Rectal smooth muscle tissue (tissue), 1 donor: ENCODE results near the gene C16orf74.

Experiments
- H3K27ac ChIP-seq: one replicate; pipeline ENCODE4 v1.7.0; 2013; ENCODE audit warnings: low read depth, low read length, inconsistent platforms
- H3K27me3 ChIP-seq: one replicate; pipeline ENCODE4 v1.7.0; 2013; ENCODE audit warnings: low read length; ENCODE audit not compliant: control insufficient read depth, insufficient read depth
- H3K36me3 ChIP-seq: one replicate; pipeline ENCODE4 v1.7.0; 2013; ENCODE audit warnings: low read length; ENCODE audit not compliant: control insufficient read depth, insufficient read depth
- H3K4me1 ChIP-seq: one replicate; pipeline ENCODE4 v1.7.0; 2013; ENCODE audit warnings: low read length; ENCODE audit not compliant: control insufficient read depth, insufficient read depth
- H3K4me3 ChIP-seq: one replicate; pipeline ENCODE4 v1.7.0; 2013; ENCODE audit warnings: low read length
- H3K9ac ChIP-seq: one replicate; pipeline ENCODE4 v1.7.0; 2013; ENCODE audit warnings: low read length

Gene C16orf74

DNA sequence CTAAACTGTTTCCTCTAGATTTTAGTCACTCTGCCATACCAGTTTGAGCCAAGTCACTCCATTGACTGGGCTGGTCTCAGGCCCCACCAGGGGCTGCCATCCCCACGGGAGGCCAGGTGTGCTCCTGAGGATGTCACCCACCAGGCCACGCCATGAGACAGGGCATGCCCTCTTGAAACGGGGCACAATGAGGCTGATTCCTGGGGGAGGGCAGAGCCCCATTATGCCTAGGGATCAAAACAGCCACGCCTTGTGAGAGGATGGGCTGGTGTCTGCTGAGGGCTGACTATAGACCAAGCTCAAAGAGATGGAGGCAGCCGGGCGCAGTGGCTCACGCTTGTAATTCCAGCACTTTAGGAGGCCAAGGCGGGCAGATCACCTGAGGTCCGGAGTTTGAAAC, 83.6 kb downstream of the C16orf74 start:
- H3K9ac ChIP-seq, result no peak overlapping the region
- no peak overlapping the region for H3K4me3 ChIP-seq
- H3K4me1 ChIP-seq, result no peaks in the 10 kb centered on the region
- H3K27ac ChIP-seq, result no peak overlapping the region
- no peaks in the 10 kb centered on the region for H3K27me3 ChIP-seq
- peaks cover 65% of the 10 kb centered on the region for H3K36me3 ChIP-seq

GRCh38 chr16:85665929-85666328, 85.0 kb downstream of the C16orf74 start:
- Histone ChIP-seq H3K9ac (no peak overlapping the region), H3K36me3 (peaks cover 62% of the 10 kb centered on the region), H3K4me1 (no peaks in the 10 kb centered on the region), H3K27ac (no peak overlapping the region), H3K27me3 (no peaks in the 10 kb centered on the region), H3K4me3 (no peak overlapping the region)

DNA sequence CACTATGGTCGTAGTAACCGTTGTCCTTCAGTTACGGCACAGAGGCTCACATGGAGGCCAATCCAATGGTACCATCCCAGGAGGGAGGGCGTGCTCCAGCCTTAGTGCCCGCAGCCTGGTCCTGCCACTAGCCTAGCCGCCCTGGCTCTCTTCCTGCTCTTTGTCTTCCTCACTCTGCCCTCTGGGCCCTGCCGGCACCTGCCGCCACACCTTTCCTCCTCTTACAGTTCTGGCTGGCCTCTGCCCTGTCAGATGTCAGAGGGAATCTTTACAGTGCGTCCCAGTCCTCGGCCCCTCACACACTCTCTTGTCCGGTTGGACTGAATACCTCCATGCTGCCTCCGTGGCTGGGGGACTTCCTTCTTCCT, 85.5 kb downstream of the C16orf74 start:
- Histone ChIP-seq H3K4me1 (no peaks in the 10 kb centered on the region), H3K36me3 (peaks cover 62% of the 10 kb centered on the region), H3K4me3 (no peak overlapping the region), H3K27me3 (no peaks in the 10 kb centered on the region), H3K27ac (no peak overlapping the region), H3K9ac (no peak overlapping the region)

DNA sequence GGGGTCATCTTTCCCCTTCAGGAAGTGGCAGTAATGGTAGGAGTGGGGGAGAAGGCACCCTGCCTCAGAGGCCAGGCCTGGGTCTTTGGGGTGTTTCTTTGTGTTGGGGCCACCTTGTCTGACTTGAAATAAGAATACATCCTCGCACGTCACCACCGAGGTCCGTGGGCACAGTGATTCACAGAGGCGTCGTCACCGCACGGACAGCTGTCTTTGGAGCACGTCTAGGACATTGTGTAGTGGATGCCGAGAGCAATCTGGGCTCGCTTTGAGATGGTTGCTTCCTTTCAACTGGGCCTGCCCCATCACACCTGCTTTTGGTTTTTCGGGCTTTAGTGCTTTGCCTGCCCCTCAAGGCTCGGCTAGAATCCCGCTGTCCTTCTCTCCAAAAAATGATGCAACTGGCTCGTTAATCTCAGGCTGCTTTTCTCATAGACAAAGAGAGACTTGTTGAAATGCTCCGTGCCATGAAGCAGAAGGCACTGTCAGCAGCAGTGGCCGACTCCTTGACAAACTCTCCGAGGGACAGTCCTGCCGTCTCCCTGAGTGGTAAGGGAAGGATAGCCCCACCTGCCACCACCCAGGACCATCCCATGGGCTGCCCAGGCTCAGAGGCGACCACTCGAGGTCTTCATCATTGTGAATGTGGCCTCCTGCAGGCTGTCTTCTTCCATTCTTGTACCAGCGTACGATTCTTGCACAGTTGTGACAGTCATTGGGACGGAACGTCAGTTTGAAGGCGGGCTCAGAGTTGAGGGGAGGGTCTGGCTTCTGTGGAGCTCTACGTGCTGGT, 86.1 kb downstream of the C16orf74 start:
- peaks cover 62% of the 10 kb centered on the region for H3K36me3 ChIP-seq
- no peak overlapping the region for H3K9ac ChIP-seq
- peak overlapping the region; percentile 18 for H3K27ac ChIP-seq
- no peak overlapping the region for H3K4me3 ChIP-seq
- H3K4me1 ChIP-seq, result no peaks in the 10 kb centered on the region
- no peaks in the 10 kb centered on the region for H3K27me3 ChIP-seq

GRCh38 chr16:85663891-85664321, 87.0 kb downstream of the C16orf74 start:
- Histone ChIP-seq H3K9ac (no peak overlapping the region), H3K4me1 (no peaks in the 10 kb centered on the region), H3K36me3 (peaks cover 65% of the 10 kb centered on the region), H3K27ac (peak overlapping the region; percentile 18), H3K4me3 (no peak overlapping the region), H3K27me3 (no peaks in the 10 kb centered on the region)

DNA sequence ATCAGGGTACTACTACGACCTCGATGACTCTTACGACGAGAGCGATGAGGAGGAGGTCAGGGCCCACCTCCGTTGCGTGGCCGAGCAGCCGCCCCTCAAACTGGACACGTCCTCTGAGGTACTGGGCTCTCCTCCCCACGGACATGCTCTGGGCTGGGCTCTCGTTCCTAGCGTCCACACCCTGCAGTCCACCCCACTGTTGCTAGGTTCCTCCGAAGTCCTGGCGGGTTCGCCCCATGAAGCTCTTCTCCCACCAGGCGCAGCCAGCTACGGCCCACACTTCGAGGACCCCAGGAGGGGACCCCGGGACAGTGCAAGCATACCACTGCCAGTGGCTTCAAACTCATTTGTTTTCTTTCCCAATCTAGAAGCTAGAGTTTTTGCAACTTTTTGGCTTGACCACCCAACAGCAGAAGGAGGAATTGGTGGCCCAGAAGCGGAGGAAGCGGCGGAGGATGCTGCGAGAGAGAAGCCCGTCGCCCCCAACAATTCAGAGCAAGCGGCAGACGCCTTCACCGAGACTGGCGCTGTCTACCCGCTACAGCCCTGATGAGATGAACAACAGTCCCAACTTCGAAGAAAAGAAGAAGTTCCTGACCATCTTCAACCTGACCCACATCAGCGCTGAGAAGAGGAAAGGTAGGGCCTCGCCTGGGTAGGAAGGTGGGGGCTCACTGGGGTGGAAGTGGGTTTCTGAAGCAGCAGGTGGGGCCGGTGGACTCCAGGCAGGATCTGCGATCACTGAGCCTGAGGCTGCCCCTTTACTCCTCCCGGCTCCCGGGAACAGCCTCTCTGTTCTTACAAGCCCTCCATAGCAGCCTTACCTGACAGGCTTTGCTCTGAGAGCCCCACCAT, 87.7 kb downstream of the C16orf74 start:
- no peak overlapping the region for H3K4me3 ChIP-seq
- H3K9ac ChIP-seq, result no peak overlapping the region
- no peaks in the 10 kb centered on the region for H3K27me3 ChIP-seq
- peaks cover 66% of the 10 kb centered on the region for H3K36me3 ChIP-seq
- no peak overlapping the region for H3K27ac ChIP-seq
- no peaks in the 10 kb centered on the region for H3K4me1 ChIP-seq

DNA sequence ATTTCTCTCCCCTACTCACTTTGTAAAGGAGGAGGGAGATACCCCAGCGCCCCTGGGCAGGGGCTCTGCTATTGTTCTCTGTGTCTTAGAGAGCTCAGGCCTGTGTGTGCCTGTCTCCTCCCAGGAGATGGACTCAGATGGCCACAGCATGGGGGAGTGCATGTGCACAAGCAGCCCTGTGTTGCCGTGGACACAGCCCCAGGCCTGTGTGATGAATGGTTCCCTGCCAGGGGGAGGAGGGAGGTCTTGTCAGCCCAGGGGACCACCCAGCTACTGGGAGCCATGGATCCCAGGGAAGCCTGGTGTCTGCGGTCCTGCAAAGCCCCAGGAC, 88.4 kb downstream of the C16orf74 start:
- Histone ChIP-seq H3K4me3 (no peak overlapping the region), H3K27me3 (no peaks in the 10 kb centered on the region), H3K36me3 (peaks cover 69% of the 10 kb centered on the region), H3K27ac (no peak overlapping the region), H3K9ac (no peak overlapping the region), H3K4me1 (no peaks in the 10 kb centered on the region)

DNA sequence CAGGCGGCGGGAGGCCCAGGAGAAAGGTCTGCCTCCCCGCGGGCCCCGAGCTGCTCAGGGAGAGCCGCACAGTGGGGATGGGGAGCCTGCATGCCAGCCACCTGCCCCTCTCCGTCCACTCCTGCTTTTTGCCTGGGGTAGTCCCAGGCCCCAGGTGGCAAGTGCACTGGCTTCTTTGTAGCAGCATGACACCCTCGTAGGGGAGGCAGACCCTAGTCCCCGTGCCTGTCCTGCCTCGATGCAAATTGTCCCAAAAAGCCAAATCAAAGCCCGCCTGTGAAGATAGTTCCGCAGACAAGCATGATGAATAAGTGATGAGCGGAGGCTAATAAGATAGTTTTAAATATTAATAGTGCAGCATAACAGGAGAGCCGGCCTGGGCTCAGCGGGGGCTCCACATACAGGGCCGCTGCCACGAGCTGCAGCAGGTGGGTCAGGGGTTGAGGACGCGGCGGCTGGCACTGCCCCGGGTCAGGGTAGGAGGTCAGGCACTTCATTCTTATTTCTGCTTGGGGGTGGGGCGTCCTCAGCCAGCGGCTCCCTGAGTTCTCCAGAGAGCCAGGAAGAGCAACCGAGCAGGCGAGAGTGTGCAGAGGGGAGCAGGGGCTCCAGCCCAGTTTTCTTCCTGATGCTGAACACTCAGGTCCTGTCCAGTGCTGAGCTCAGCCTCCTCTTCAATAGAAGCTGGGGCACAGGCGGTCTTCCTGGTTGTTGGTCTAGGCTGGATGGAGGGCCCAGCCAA, 89.0 kb downstream of the C16orf74 start:
- no peak overlapping the region for H3K9ac ChIP-seq
- H3K4me3 ChIP-seq, result no peak overlapping the region
- H3K27ac ChIP-seq, result no peak overlapping the region
- H3K4me1 ChIP-seq, result no peaks in the 10 kb centered on the region
- H3K27me3 ChIP-seq, result no peaks in the 10 kb centered on the region
- peaks cover 67% of the 10 kb centered on the region for H3K36me3 ChIP-seq

DNA sequence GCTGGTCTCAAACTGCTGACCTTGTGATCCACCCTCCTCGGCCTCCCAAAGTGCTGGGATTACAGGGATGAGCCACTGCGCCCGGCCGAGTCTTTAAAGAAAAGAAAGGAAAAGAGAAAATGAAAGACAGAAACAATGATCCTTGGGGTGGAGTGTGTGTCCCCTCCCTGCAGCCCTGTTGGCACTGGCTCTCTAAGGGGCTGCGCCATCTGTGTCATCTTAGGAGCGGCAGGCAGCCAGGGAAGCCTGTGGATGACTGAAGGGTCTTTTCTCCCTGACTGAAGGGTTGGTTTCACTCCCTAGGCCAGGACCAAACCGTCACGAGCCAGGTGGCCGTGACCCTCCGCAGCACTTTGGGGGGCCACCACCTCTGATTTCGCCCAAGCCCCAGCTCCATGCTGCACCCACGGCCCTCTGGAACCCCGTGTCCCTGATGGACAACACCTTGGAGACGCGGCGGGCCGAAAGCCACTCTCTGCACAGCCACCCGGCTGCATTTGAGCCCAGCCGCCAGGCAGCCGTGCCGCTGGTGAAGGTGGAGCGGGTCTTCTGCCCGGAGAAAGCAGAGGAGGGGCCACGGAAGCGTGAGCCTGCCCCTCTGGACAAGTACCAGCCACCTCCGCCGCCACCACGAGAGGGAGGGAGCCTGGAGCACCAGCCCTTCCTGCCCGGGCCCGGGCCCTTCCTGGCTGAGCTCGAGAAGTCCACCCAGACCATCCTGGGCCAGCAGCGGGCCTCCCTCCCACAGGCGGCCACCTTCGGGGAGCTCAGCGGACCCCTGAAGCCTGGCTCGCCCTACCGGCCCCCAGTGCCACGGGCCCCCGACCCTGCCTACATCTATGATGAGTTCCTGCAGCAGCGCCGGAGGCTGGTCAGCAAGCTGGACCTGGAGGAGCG, 89.8 kb downstream of the C16orf74 start:
- Histone ChIP-seq H3K4me3 (no peak overlapping the region), H3K36me3 (peaks cover 67% of the 10 kb centered on the region), H3K27ac (no peak overlapping the region), H3K4me1 (no peaks in the 10 kb centered on the region), H3K9ac (no peak overlapping the region), H3K27me3 (no peaks in the 10 kb centered on the region)

- peak overlapping the region; percentile 17 for H3K9ac ChIP-seq
- H3K27me3 ChIP-seq, result no peaks in the 10 kb centered on the region
- no peak overlapping the region for H3K4me3 ChIP-seq
- H3K27ac ChIP-seq, result no peak overlapping the region
- H3K36me3 ChIP-seq, result peaks cover 65% of the 10 kb centered on the region
- H3K4me1 ChIP-seq, result no peaks in the 10 kb centered on the region
Observed at GRCh38 chr16:85659805-85660511, 90.9 kb downstream of the C16orf74 start.

- Histone ChIP-seq H3K27ac (no peak overlapping the region), H3K4me3 (no peak overlapping the region), H3K9ac (no peak overlapping the region), H3K36me3 (peaks cover 65% of the 10 kb centered on the region), H3K27me3 (no peaks in the 10 kb centered on the region), H3K4me1 (no peaks in the 10 kb centered on the region)
Observed at GRCh38 chr16:85659336-85659735, 91.6 kb downstream of the C16orf74 start.
